CD8-positive, alpha-beta memory T cell (primary cell): ENCODE measurements around the gene FRMD8. TPM values are rescaled to one million over a fixed set of nuclear protein-coding genes. Genes with fewer than 3 reads are reported as not detected.

Source experiments
- CTCF ChIA-PET: fragments of 350-600 bp; sonication (Branson Sonifier 250); formaldehyde crosslinking; loops from one replicate; lab custom pipeline; 2021; ENCODE audit warnings: antibody characterized with exemption; lab: Charles Lee
- POLR2A ChIA-PET: fragments of 350-600 bp; sonication (Branson Sonifier 250); formaldehyde crosslinking; loops from one replicate; lab custom pipeline; 2021; ENCODE audit warnings: antibody characterized with exemption; lab: Charles Lee
- DNase-seq, 5 donors: peaks; one replicate each; pipeline versions ENCODE4 v3.0.0 to v3.0.0-alpha.2; 2020 to 2022; ENCODE audit warnings: mixed read lengths in 1 of 5
- H3K27ac ChIP-seq: one replicate; pipeline ENCODE4 v1.7.0; 2013; ENCODE audit warnings: low read depth, mild to moderate bottlenecking, low read length, moderate library complexity
- H3K27me3 ChIP-seq: 2 replicates; pipeline ENCODE4 v1.7.0; 2013; ENCODE audit warnings: low read length, mild to moderate bottlenecking; ENCODE audit not compliant: insufficient read depth, poor library complexity, severe bottlenecking
- H3K36me3 ChIP-seq: 2 replicates; pipeline ENCODE4 v1.7.0; 2013; ENCODE audit warnings: mild to moderate bottlenecking, low read length, moderate library complexity; ENCODE audit not compliant: insufficient read depth
- H3K4me1 ChIP-seq: 2 replicates; pipeline ENCODE4 v1.7.0; 2013; ENCODE audit warnings: mild to moderate bottlenecking, low read length, moderate library complexity; ENCODE audit not compliant: insufficient read depth
- H3K4me3 ChIP-seq: 2 replicates; pipeline ENCODE4 v1.7.0; 2013; ENCODE audit warnings: mild to moderate bottlenecking, low read length
- H3K9me3 ChIP-seq: 2 replicates; pipeline ENCODE4 v1.7.0; 2013; ENCODE audit warnings: mild to moderate bottlenecking, low read length
- H3K27ac Mint-ChIP-seq, 8 donors: one replicate each; pipeline ENCODE4 v1.8.0; 2020 to 2021; ENCODE audit warnings: mixed read lengths in 8 of 8, mild to moderate bottlenecking in 6 of 8, inconsistent platforms in 3 of 8, moderate library complexity in 3 of 8
- H3K27me3 Mint-ChIP-seq, 2 donors: one replicate each; pipeline ENCODE4 v1.8.0; 2020 to 2021; ENCODE audit warnings: mixed read lengths in 2 of 2, mild to moderate bottlenecking in 1 of 2, moderate library complexity in 1 of 2
- H3K36me3 Mint-ChIP-seq, 3 donors: one replicate each; pipeline ENCODE4 v1.8.0; 2020 to 2021; ENCODE audit warnings: mixed read lengths in 3 of 3, inconsistent platforms in 1 of 3, mild to moderate bottlenecking in 1 of 3
- H3K4me1 Mint-ChIP-seq, 3 donors: one replicate each; pipeline ENCODE4 v1.8.0; 2020 to 2021; ENCODE audit warnings: mixed read lengths in 3 of 3, inconsistent platforms in 1 of 3, mild to moderate bottlenecking in 1 of 3
- H3K4me3 Mint-ChIP-seq, 7 donors: one replicate each; pipeline ENCODE4 v1.8.0; 2020 to 2021; ENCODE audit warnings: mixed read lengths in 7 of 7, mild to moderate bottlenecking in 6 of 7, moderate library complexity in 4 of 7, inconsistent platforms in 2 of 7
- H3K9me3 Mint-ChIP-seq, 5 donors: one replicate each; pipeline ENCODE4 v1.8.0; 2020 to 2022; ENCODE audit warnings: mixed read lengths in 5 of 5, mild to moderate bottlenecking in 3 of 5, moderate library complexity in 2 of 5, inconsistent platforms in 1 of 5
- polyA plus RNA-seq: library from polyadenylated mRNA; unstranded; fragments of 300-500 nt; fragmentation: Illumina TruSeq; gene quantifications from one replicate; pipeline ENCODE4 v1.2.3, GENCODE V29; 2021
- total RNA-seq, 2 experiments: library from RNA; stranded (reverse); gene quantifications; one replicate each; pipeline ENCODE4 v1.2.3, GENCODE V29; 2021

Gene FRMD8
- total and polyA plus RNA-seq, 3 experiments from 2014 or later, result 44.9 to 60.6 (median 49.8) TPM

GRCh38 chr11:65376138-65376713 lies 10.2 kb upstream of the FRMD8 start:
- H3K27me3 Mint-ChIP-seq, result no peaks in the 10 kb centered on the region
- ChIA-PET POLR2A (interaction anchor here (0.9 kb wide), 1 partner anchor 127 kb away, joined by 3 read pairs; no protein-coding TSS in a partner anchor), CTCF (interaction anchor here (1.1 to 2.9 kb wide), 3 partner anchors 131 to 135 kb away, joined by 3 to 8 read pairs (median 3); no protein-coding TSS in a partner anchor)
- no peak for DNase-seq
- H3K27ac ChIP-seq, result no peak overlapping the region
- H3K4me1 ChIP-seq, result peaks cover 7% of the 10 kb centered on the region
- no peak overlapping the region for H3K27ac Mint-ChIP-seq
- no peak overlapping the region for H3K4me3 ChIP-seq
- H3K27me3 ChIP-seq, result no peaks in the 10 kb centered on the region
- peaks cover 0 to 7% (median 3%) of the 10 kb centered on the region in 3 donors for H3K4me1 Mint-ChIP-seq
- H3K36me3 Mint-ChIP-seq, result peaks cover 0 to 12% (median 0%) of the 10 kb centered on the region in 3 donors
- H3K9me3 Mint-ChIP-seq, result no peaks in the 10 kb centered on the region
- H3K36me3 ChIP-seq, result no peaks in the 10 kb centered on the region
- no peaks in the 10 kb centered on the region for H3K9me3 ChIP-seq
- no peak overlapping the region for H3K4me3 Mint-ChIP-seq

GRCh38 chr11:65377036-65377435 lies 9.4 kb upstream of the FRMD8 start:
- Histone ChIP-seq H3K9me3 (no peaks in the 10 kb centered on the region), H3K27me3 (no peaks in the 10 kb centered on the region), H3K27ac (no peak overlapping the region), H3K36me3 (no peaks in the 10 kb centered on the region), H3K4me3 (no peak overlapping the region), H3K4me1 (peaks cover 15% of the 10 kb centered on the region)
- H3K9me3 Mint-ChIP-seq, result no peaks in the 10 kb centered on the region
- H3K27ac Mint-ChIP-seq, result no peak overlapping the region
- H3K4me3 Mint-ChIP-seq, result no peak overlapping the region
- POLR2A ChIA-PET, result no interaction called here
- peaks cover 0 to 13% (median 6%) of the 10 kb centered on the region in 3 donors for H3K4me1 Mint-ChIP-seq
- H3K27me3 Mint-ChIP-seq, result no peaks in the 10 kb centered on the region
- DNase-seq, result no peak
- CTCF ChIA-PET, result no interaction called here
- peaks cover 0 to 12% (median 0%) of the 10 kb centered on the region in 3 donors for H3K36me3 Mint-ChIP-seq

GRCh38 chr11:65377777-65378176 lies 8.7 kb upstream of the FRMD8 start:
- Histone ChIP-seq H3K4me3 (no peak overlapping the region), H3K27me3 (no peaks in the 10 kb centered on the region), H3K27ac (no peak overlapping the region), H3K4me1 (peaks cover 17% of the 10 kb centered on the region), H3K9me3 (no peaks in the 10 kb centered on the region), H3K36me3 (no peaks in the 10 kb centered on the region)
- Mint-ChIP-seq H3K4me1 (peaks cover 6 to 20% (median 10%) of the 10 kb centered on the region in 3 donors), H3K27ac (peak overlapping the region in 5 of 8 donors; percentile 7 to 91 (median 35)), H3K9me3 (no peaks in the 10 kb centered on the region), H3K36me3 (peaks cover 0 to 12% (median 0%) of the 10 kb centered on the region in 3 donors), H3K4me3 (no peak overlapping the region), H3K27me3 (no peaks in the 10 kb centered on the region)
- ChIA-PET POLR2A (interaction anchor here (0.9 kb wide), 1 partner anchor 119 kb away, joined by 3 read pairs; no protein-coding TSS in a partner anchor), CTCF (interaction anchor here (4.9 to 8.0 kb wide), 2 partner anchors 38 to 130 kb away, joined by 51 to 54 read pairs; no protein-coding TSS in a partner anchor)
- no peak for DNase-seq

DNA sequence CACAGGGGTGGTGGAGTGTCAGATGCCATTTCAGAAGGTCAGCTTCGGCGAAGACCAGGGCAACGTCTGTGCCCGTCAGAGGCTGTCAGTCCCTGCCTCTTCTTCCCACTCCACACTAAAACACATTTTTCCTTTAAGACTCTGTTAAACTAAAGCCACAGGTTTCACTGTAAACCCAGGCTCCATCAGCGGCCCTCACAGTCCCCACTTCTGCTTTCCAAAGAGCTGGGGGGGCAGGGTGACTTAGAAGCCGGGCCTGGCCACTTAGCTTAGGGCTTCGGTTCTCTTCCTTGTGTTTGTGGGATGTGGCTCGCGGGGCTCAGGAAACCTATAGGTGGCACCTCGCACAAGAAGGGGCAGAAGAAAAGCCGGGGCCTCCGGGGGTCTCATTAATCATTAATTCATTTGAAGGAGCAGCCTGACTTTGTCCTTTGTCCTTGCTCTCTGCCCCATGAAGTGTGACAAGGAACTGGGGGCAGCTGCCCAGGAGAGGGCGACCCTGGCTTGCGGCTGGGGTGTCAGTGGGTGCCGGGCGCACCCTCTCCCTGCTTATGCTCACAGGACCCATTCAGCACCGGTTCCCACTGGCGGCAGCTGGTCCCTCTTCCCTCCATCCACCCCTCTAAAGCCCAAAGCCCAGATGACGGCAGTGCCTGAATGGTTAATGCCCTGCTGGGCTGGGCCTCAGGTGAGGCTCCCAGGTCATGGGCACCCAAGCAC lies 8.1 kb upstream of the FRMD8 start:
- no peaks in the 10 kb centered on the region for H3K36me3 ChIP-seq
- peaks cover 23% of the 10 kb centered on the region for H3K4me1 ChIP-seq
- H3K36me3 Mint-ChIP-seq, result peaks cover 0 to 12% (median 0%) of the 10 kb centered on the region in 3 donors
- no peak for DNase-seq
- peaks cover 11 to 26% (median 16%) of the 10 kb centered on the region in 3 donors for H3K4me1 Mint-ChIP-seq
- H3K9me3 Mint-ChIP-seq, result no peaks in the 10 kb centered on the region
- POLR2A ChIA-PET, result interaction anchor here (0.5 to 1.0 kb wide), 4 partner anchors 10 to 128 kb away, joined by 3 read pairs; no protein-coding TSS in a partner anchor
- no peaks in the 10 kb centered on the region for H3K27me3 ChIP-seq
- H3K4me3 Mint-ChIP-seq, result no peak overlapping the region
- no peaks in the 10 kb centered on the region for H3K9me3 ChIP-seq
- H3K27ac Mint-ChIP-seq, result peak overlapping the region in 4 of 8 donors; percentile 23 to 64 (median 40)
- H3K4me3 ChIP-seq, result no peak overlapping the region
- CTCF ChIA-PET, result interaction anchor here (1.6 to 8.0 kb wide), 3 partner anchors 12 to 130 kb away, joined by 4 to 54 read pairs (median 51); no protein-coding TSS in a partner anchor
- no peaks in the 10 kb centered on the region for H3K27me3 Mint-ChIP-seq
- no peak overlapping the region for H3K27ac ChIP-seq

- H3K27ac Mint-ChIP-seq, result peak overlapping the region in 2 of 8 donors; percentile 61 to 68
- H3K4me3 Mint-ChIP-seq, result peak overlapping the region in 1 of 7 donors; percentile 35
- no peaks in the 10 kb centered on the region for H3K9me3 ChIP-seq
- H3K27me3 ChIP-seq, result no peaks in the 10 kb centered on the region
- no peak for DNase-seq
- H3K9me3 Mint-ChIP-seq, result no peaks in the 10 kb centered on the region
- peaks cover 0 to 12% (median 0%) of the 10 kb centered on the region in 3 donors for H3K36me3 Mint-ChIP-seq
- H3K27me3 Mint-ChIP-seq, result no peaks in the 10 kb centered on the region
- no peak overlapping the region for H3K27ac ChIP-seq
- H3K36me3 ChIP-seq, result no peaks in the 10 kb centered on the region
- POLR2A ChIA-PET, result interaction anchor here (1.0 to 1.3 kb wide), 2 partner anchors 125 to 127 kb away, joined by 3 read pairs; no protein-coding TSS in a partner anchor
- no peak overlapping the region for H3K4me3 ChIP-seq
- H3K4me1 ChIP-seq, result peaks cover 29% of the 10 kb centered on the region
- CTCF ChIA-PET, result interaction anchor here (1.2 to 8.0 kb wide), 4 partner anchors 12 to 129 kb away, joined by 4 to 54 read pairs (median 28); no protein-coding TSS in a partner anchor
- H3K4me1 Mint-ChIP-seq, result peaks cover 18 to 33% (median 22%) of the 10 kb centered on the region in 3 donors
These were observed 7.4 kb upstream of the FRMD8 start for GRCh38 chr11:65378928-65379638.

DNA sequence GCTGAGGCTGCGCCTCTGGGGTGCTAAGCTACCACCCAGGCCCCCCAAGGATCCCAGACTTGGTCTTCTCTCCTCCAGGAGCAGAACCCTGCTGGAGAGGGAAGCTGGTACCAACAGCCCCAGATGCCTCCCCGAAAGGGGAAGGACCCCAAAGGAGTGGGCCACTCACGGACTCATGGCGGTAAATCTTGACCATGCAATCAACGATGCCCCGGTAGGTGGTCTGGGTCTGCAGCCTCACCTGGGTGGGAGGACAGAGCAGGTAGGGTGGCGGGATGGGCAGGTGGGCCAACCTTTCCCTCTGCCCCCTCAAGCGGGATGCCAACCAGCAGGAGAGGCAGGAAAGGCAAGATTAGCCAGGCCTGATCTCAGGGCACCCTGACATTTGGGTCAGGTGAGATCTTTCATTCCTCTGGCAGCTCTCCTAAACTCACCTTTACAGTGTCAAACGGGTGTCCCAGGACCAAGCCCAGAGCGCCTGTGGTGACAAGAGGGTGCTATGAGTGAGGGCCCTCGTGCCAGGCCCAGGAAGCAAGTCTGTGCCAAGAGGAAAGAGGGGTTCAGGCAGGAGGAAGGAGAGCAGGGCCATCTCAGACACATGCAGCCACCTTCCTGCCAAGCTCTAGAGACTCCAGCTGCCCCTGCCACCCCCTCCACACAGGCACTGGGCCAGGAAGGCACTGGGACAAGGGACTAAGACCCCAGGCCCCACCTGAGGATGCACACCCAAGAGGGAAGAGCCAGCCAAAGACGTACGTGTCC lies 6.6 kb upstream of the FRMD8 start:
- DNase-seq, result no peak
- POLR2A ChIA-PET, result interaction anchor here (0.6 to 1.3 kb wide), 3 partner anchors 11 to 128 kb away, joined by 3 to 4 read pairs (median 3); no protein-coding TSS in a partner anchor

More for the DNA sequence above, 6.6 kb upstream of the FRMD8 start:
- CTCF ChIA-PET, result interaction anchor here (1.2 to 8.0 kb wide), 5 partner anchors 13 to 128 kb away, joined by 4 to 54 read pairs (median 11); partner anchors contain the start of gene MALAT1
- Mint-ChIP-seq H3K27me3 (no peaks in the 10 kb centered on the region), H3K36me3 (peaks cover 0 to 12% (median 0%) of the 10 kb centered on the region in 3 donors), H3K4me1 (peaks cover 26 to 41% (median 30%) of the 10 kb centered on the region in 3 donors), H3K27ac (peak overlapping the region in 4 of 8 donors; percentile 46 to 61 (median 48)), H3K9me3 (no peaks in the 10 kb centered on the region), H3K4me3 (peak overlapping the region in 6 of 7 donors; percentile 8 to 83 (median 38))
- H3K4me1 ChIP-seq, result peaks cover 37% of the 10 kb centered on the region
- H3K27me3 ChIP-seq, result no peaks in the 10 kb centered on the region
- H3K27ac ChIP-seq, result no peak overlapping the region
- H3K36me3 ChIP-seq, result no peaks in the 10 kb centered on the region
- no peak overlapping the region for H3K4me3 ChIP-seq
- H3K9me3 ChIP-seq, result no peaks in the 10 kb centered on the region
